ENCODE measurements around the gene FRMD4A. TPM values are rescaled to one million over a fixed set of nuclear protein-coding genes. Genes with fewer than 3 reads are reported as not detected.

Gene FRMD4A
- total and polyA plus RNA-seq, 2 of the 4 experiments (the other 2 are of a cell fraction) = 30.3 to 68.8 TPM

GRCh38 chr10:13730956-13731355 lies 599.8 kb downstream of the FRMD4A start:
- H3K27me3 ChIP-seq (ENCODE audit: control insufficient read depth, insufficient read depth, low read length) = no peaks in the 10 kb centered on the region
- H4K91ac ChIP-seq (ENCODE audit: insufficient read depth, low read depth, low read length) = no peak overlapping the region
- H2AK9ac ChIP-seq (replicated peaks; ENCODE audit: low read depth, low read length, poor library complexity) = no peak overlapping the region
- no peak overlapping the region for H3K56ac ChIP-seq (ENCODE audit: extremely low read depth, insufficient read depth, low read length)
- ChIA-PET POLR2A (ENCODE audit: unreplicated experiment) (no interaction called here), CTCF (no interaction called here)
- no peak overlapping the region for H4K5ac ChIP-seq (ENCODE audit: low read depth, low read length)
- H3K14ac ChIP-seq (replicated peaks; ENCODE audit: low read depth, low read length) = no peak overlapping the region
- H3K9me3 ChIP-seq (ENCODE audit: control insufficient read depth, insufficient read depth, low read length) = no peaks in the 10 kb centered on the region
- H3K4me1 ChIP-seq (ENCODE audit: control insufficient read depth, insufficient read depth, low read length) = no peaks in the 10 kb centered on the region
- H3K4me2 ChIP-seq (ENCODE audit: low read depth, low read length) = no peak overlapping the region
- TF ChIP-seq USF2 (IDR thresholded peaks at IDR 0.05; ENCODE audit: low read depth, low read length) (no peak), RCOR1 (IDR thresholded peaks at IDR 0.05; ENCODE audit: insufficient replicate concordance, low read length) (no peak), MAZ (IDR thresholded peaks at IDR 0.05; ENCODE audit: borderline replicate concordance, low read depth, low read length) (no peak), MXI1 (IDR thresholded peaks at IDR 0.05; ENCODE audit: borderline replicate concordance, low read depth, low read length) (no peak), MAFK (IDR thresholded peaks at IDR 0.05; ENCODE audit: low read depth, low read length) (no peak), RAD21 (IDR thresholded peaks at IDR 0.05; ENCODE audit: low read length) (no peak), CHD1 (IDR thresholded peaks at IDR 0.05; ENCODE audit: low read depth, low read length) (no peak), POLR2A (IDR thresholded peaks at IDR 0.05; ENCODE audit: low read depth, low read length) (no peak), FOS (IDR thresholded peaks at IDR 0.05; ENCODE audit: low read depth, low read length) (no peak), ELK1 (IDR thresholded peaks at IDR 0.05; ENCODE audit: borderline replicate concordance, low read depth, low read length) (no peak), NFE2L2 (IDR thresholded peaks at IDR 0.05; ENCODE audit: low read depth, low read length) (no peak), CTCF (conservative IDR thresholded peaks at IDR 0.05; ENCODE audit: low read depth, low read length) (no peak), RFX5 (IDR thresholded peaks at IDR 0.05; ENCODE audit: low read depth, low read length) (no peak), CEBPB (IDR thresholded peaks at IDR 0.05; ENCODE audit: low read depth, low read length) (no peak)
- no peak overlapping the region for H2AFZ ChIP-seq (replicated peaks; ENCODE audit: low read length, poor library complexity)
- no peak overlapping the region for H2BK15ac ChIP-seq (ENCODE audit: low read depth, low read length)
- no peak overlapping the region for H2BK20ac ChIP-seq (ENCODE audit: low read depth, low read length)
- dilution Hi-C loops (cut with HindIII; ENCODE audit: low sequenced_read_pairs, unreplicated experiment) (no loop called here), in situ Hi-C loops (cut with MboI; ENCODE audit: low sequenced_read_pairs) (no loop called here), intact Hi-C loops (cut with micrococcal nuclease) (no loop called here)
- no peak overlapping the region for H3K18ac ChIP-seq (ENCODE audit: low read depth, low read length)
- no peak overlapping the region for H4K8ac ChIP-seq (ENCODE audit: low read depth in 2 of 2, low read length in 2 of 2)
- no peaks in the 10 kb centered on the region; a peak in 1 of 4 replicates for H3K79me1 ChIP-seq (ENCODE audit: low read depth in 1 of 2, low read length in 2 of 2)
- H2AK5ac ChIP-seq (ENCODE audit: low read depth, low read length) = no peak overlapping the region
- H4K20me1 ChIP-seq (ENCODE audit: insufficient read depth, low read length) = no peaks in the 10 kb centered on the region
- H3K9ac ChIP-seq (ENCODE audit: low read depth, low read length) = no peak overlapping the region
- DNase-seq (no peak), ATAC-seq (ENCODE audit: low read depth) (no peak)
- no peak overlapping the region for H3K23ac ChIP-seq (ENCODE audit: low read depth, low read length)
- H3K4me3 ChIP-seq (ENCODE audit: insufficient read depth, low read depth, low read length) = no peak overlapping the region
- no peak overlapping the region for H2BK120ac ChIP-seq (ENCODE audit: low read depth, low read length)
- no peak overlapping the region for H2BK5ac ChIP-seq (ENCODE audit: low read depth, low read length, poor library complexity, severe bottlenecking)
- H3K27ac ChIP-seq (ENCODE audit: insufficient read depth, low read length) = no peak overlapping the region
- 96% methylated on average over 4 of the region's 7 CpGs; no CpG with 5 or more reads in 1 of the 2 experiments for WGBS, 2 experiments (ENCODE audit: extremely low coverage in 2 of 2, insufficient read length in 1 of 2)
- H3K4ac ChIP-seq (ENCODE audit: low read depth, low read length) = no peak overlapping the region
- peaks cover 6% of the 10 kb centered on the region; the same call in 1 of the 2 replicates for H3K9me1 ChIP-seq (ENCODE audit: insufficient read depth, low read length)
- BruUV-seq (replicated peaks) = no TSS peak
- peaks cover 18% of the 10 kb centered on the region for H3K36me3 ChIP-seq (ENCODE audit: control insufficient read depth, insufficient read depth, low read length)

Data from IMR-90 (cell line).